PC-3 (cell line): ENCODE results near the gene IGF2BP2. TPM values are rescaled to one million over a fixed set of nuclear protein-coding genes. Genes with fewer than 3 reads are reported as not detected.

Source experiments
- ATAC-seq: fragments of 200-7000 bp; cut with Tn5 transposase; 2 replicates; pipeline ENCODE4 v1.9.1; 2020; ENCODE audit warnings: mild to moderate bottlenecking, moderate library complexity
- BruUV-seq: library from RNA; stranded (reverse); fragments of 400-500 nt; replicated peaks from 2 replicates; lab custom pipeline; 2021; lab: Mats Ljungman, UMichigan
- CTCF ChIA-PET: fragments of 300-600 bp; sonication (Branson Sonifier 250); formaldehyde crosslinking; loops from one replicate; lab custom pipeline; 2022; ENCODE audit warnings: antibody characterized with exemption; lab: Charles Lee
- POLR2A ChIA-PET: fragments of 300-600 bp; sonication (Branson Sonifier 250); formaldehyde crosslinking; loops from one replicate; lab custom pipeline; 2022; ENCODE audit warnings: antibody characterized with exemption; ENCODE audit not compliant: unreplicated experiment; lab: Charles Lee
- DNase-seq: peaks from one replicate; pipeline ENCODE4 v3.0.0-alpha.2; 2015
- H2AFZ ChIP-seq: fragments of 300-600 bp; sonication (generic); 2 replicates; pipeline ENCODE4 v1.6.0; 2016; ENCODE audit warnings: antibody characterized with exemption, low read length
- H3F3A ChIP-seq: fragments of 300-600 bp; sonication (generic); one replicate; pipeline ENCODE4 v1.6.0; 2017; ENCODE audit warnings: antibody characterized with exemption, low read length, control low read depth, mild to moderate bottlenecking; ENCODE audit not compliant: unreplicated experiment
- H3K27ac ChIP-seq: fragments of 300-600 bp; sonication (generic); 2 replicates; pipeline ENCODE4 v1.5.1; 2016; ENCODE audit warnings: mild to moderate bottlenecking, low read length
- H3K27me3 ChIP-seq: fragments of 300-600 bp; sonication (generic); 2 replicates; pipeline ENCODE4 v1.6.1; 2016; ENCODE audit warnings: low read length, mixed read lengths
- H3K36me3 ChIP-seq: fragments of 300-600 bp; sonication (generic); 2 replicates; pipeline ENCODE4 v1.6.1; 2016; ENCODE audit warnings: low read depth, mixed run types, low read length, mixed read lengths
- H3K4me1 ChIP-seq: fragments of 300-600 bp; sonication (generic); 2 replicates; pipeline ENCODE4 v1.5.1; 2016; ENCODE audit warnings: low read length; ENCODE audit not compliant: insufficient read depth
- H3K4me2 ChIP-seq: fragments of 300-600 bp; sonication (generic); 2 replicates; pipeline ENCODE4 v1.6.0; 2016; ENCODE audit warnings: low read length
- H3K4me3 ChIP-seq: fragments of 300-600 bp; sonication (generic); 2 replicates; pipeline ENCODE4 v1.5.1; 2016; ENCODE audit warnings: mild to moderate bottlenecking, low read length, mixed read lengths
- H3K79me2 ChIP-seq: fragments of 300-600 bp; sonication (generic); 2 replicates; pipeline ENCODE4 v1.6.1; 2017; ENCODE audit warnings: low read length, mixed read lengths
- H3K9ac ChIP-seq: fragments of 300-600 bp; sonication (generic); 2 replicates; pipeline ENCODE4 v1.6.0; 2016; ENCODE audit warnings: mild to moderate bottlenecking, low read length
- H3K9me2 ChIP-seq: fragments of 300-600 bp; sonication (generic); replicated peaks from 2 replicates; pipeline ENCODE4 v1.6.1; 2016; ENCODE audit warnings: mixed run types, low read length, mixed read lengths
- H3K9me3 ChIP-seq: fragments of 300-600 bp; sonication (generic); 2 replicates; pipeline ENCODE4 v1.6.1; 2016; ENCODE audit warnings: low read length, mixed read lengths
- H4K20me1 ChIP-seq: fragments of 300-600 bp; sonication (generic); 2 replicates; pipeline ENCODE4 v1.6.1; 2016; ENCODE audit warnings: low read length, mixed read lengths
- CTCF ChIP-seq: fragments of 300-600 bp; sonication (generic); conservative IDR thresholded peaks from 2 replicates; pipeline ENCODE4 v1.5.1; 2017; ENCODE audit warnings: antibody characterized with exemption, low read depth, mild to moderate bottlenecking, low read length
- EZH2 ChIP-seq: fragments of 300-600 bp; sonication (generic); IDR thresholded peaks from one replicate; pipeline ENCODE4 v1.6.1; 2017; ENCODE audit warnings: antibody characterized with exemption, mild to moderate bottlenecking, low read length; ENCODE audit not compliant: unreplicated experiment
- EZH2phosphoT487 ChIP-seq: fragments of 300-600 bp; sonication (generic); IDR thresholded peaks from 2 replicates; pipeline ENCODE4 v1.6.1; 2018; ENCODE audit warnings: mild to moderate bottlenecking, antibody characterized with exemption, low read length, borderline replicate concordance
- intact Hi-C: fragments of 100-400 bp; cut with micrococcal nuclease; formaldehyde crosslinking; loops from 2 replicates; pipeline ENCODE4 v1.9.0; 2023
- total RNA-seq: library from RNA; depleted of rRNA; stranded (reverse); fragments of >200 nt; gene quantifications from 2 replicates; pipeline ENCODE4 v1.2.3, GENCODE V29; 2014

The IGF2BP2 gene
- total RNA-seq, 1 experiment from 2014 or later = 81.2 TPM

DNA sequence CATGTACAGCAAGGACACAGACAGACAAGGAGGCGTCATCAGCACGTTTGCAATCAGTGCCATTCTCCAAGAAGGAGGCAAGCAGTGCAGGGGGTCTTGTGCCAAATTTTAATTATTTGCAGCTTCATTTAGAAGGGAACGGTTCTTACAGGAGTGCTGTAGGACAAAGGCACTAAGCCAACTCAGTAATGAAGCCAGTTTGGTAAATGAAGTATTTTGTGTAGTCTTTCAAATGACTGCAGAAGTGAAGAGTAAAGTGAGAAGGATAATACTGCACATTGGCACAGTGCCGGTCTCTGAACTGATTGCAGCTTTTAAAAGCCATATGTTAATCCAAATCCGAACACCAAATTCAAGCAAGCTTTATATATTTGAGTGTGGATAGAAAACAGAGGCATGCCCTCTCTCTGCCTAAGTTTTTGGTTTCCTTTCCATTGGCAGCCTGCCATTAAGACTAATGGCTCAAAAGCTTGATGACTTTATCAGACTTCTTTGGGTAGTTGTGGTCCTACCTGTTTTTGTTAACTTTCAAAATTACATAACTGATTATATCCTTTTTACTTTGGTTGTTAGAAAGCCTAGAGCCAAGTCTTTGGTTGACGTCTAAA is 137.5 kb downstream of the IGF2BP2 start:
- Histone ChIP-seq H3K9ac (peak overlapping the region; percentile 67), H3K9me3 (no peaks in the 10 kb centered on the region), H3K4me2 (peak overlapping the region; percentile 30), H3K27me3 (no peaks in the 10 kb centered on the region), H2AFZ (no peak overlapping the region), H3K4me1 (peaks cover 54% of the 10 kb centered on the region), H3K79me2 (peaks cover 17% of the 10 kb centered on the region), H4K20me1 (no peaks in the 10 kb centered on the region), H3K9me2 (no peaks in the 10 kb centered on the region), H3K4me3 (no peak overlapping the region), H3K27ac (peak overlapping the region; percentile 96), H3F3A (peaks cover 10% of the 10 kb centered on the region), H3K36me3 (peaks cover 38% of the 10 kb centered on the region)
- ChIA-PET CTCF (interaction anchor here (0.9 kb wide), 1 partner anchor 42 kb away, joined by 3 read pairs; no protein-coding TSS in a partner anchor), POLR2A (no interaction called here)
- no TSS peak for BruUV-seq
- ATAC-seq = no peak
- intact Hi-C loops = loop anchor here (5.0 kb wide), 1 partner anchor 135 kb away; no protein-coding TSS in a partner anchor
- TF ChIP-seq EZH2phosphoT487 (no peak), EZH2 (no peak), CTCF (no peak)
- peak; percentile 72 for DNase-seq

GRCh38 chr3:185685231-185686035 is 139.4 kb downstream of the IGF2BP2 start:
- H3K27ac ChIP-seq = peak overlapping the region; percentile 81
- no peak overlapping the region for H3K4me3 ChIP-seq
- peaks cover 10% of the 10 kb centered on the region for H3F3A ChIP-seq
- peak overlapping the region; percentile 12 for H3K4me2 ChIP-seq
- peaks cover 42% of the 10 kb centered on the region for H3K36me3 ChIP-seq
- ChIA-PET CTCF (no interaction called here), POLR2A (no interaction called here)
- intact Hi-C loops = loop anchor here (2.0 to 5.0 kb wide), 2 partner anchors 25 to 137 kb away; no protein-coding TSS in a partner anchor
- no peak for TF ChIP-seq EZH2phosphoT487
- TF ChIP-seq EZH2 = no peak
- no peak for TF ChIP-seq CTCF
- H2AFZ ChIP-seq = no peak overlapping the region
- H4K20me1 ChIP-seq = no peaks in the 10 kb centered on the region
- H3K79me2 ChIP-seq = peaks cover 27% of the 10 kb centered on the region
- peak; percentile 14 for ATAC-seq
- DNase-seq = peak; percentile 70
- BruUV-seq = TSS peak; percentile 39
- H3K9me2 ChIP-seq = no peaks in the 10 kb centered on the region
- H3K9me3 ChIP-seq = no peaks in the 10 kb centered on the region
- peaks cover 51% of the 10 kb centered on the region for H3K4me1 ChIP-seq
- peak overlapping the region; percentile 44 for H3K9ac ChIP-seq
- H3K27me3 ChIP-seq = no peaks in the 10 kb centered on the region

GRCh38 chr3:185680231-185680630 is 144.6 kb downstream of the IGF2BP2 start:
- H3K9ac ChIP-seq = no peak overlapping the region
- DNase-seq (no peak), ATAC-seq (no peak)
- H3K4me2 ChIP-seq = no peak overlapping the region
- H3K79me2 ChIP-seq = peaks cover 38% of the 10 kb centered on the region
- intact Hi-C loops = no loop called here
- no peak overlapping the region for H3K27ac ChIP-seq
- ChIA-PET POLR2A (no interaction called here), CTCF (no interaction called here)
- H3K27me3 ChIP-seq = no peaks in the 10 kb centered on the region
- no peaks in the 10 kb centered on the region for H4K20me1 ChIP-seq
- peaks cover 60% of the 10 kb centered on the region for H3K36me3 ChIP-seq
- H3K9me2 ChIP-seq = no peaks in the 10 kb centered on the region
- no TSS peak for BruUV-seq
- no peak overlapping the region for H3K4me3 ChIP-seq
- H3K4me1 ChIP-seq = peaks cover 7% of the 10 kb centered on the region
- no peak overlapping the region for H2AFZ ChIP-seq
- no peak for TF ChIP-seq CTCF
- TF ChIP-seq EZH2 = no peak
- no peak for TF ChIP-seq EZH2phosphoT487
- H3K9me3 ChIP-seq = no peaks in the 10 kb centered on the region
- H3F3A ChIP-seq = peaks cover 4% of the 10 kb centered on the region
